SIG-M5 (cell line): ENCODE data around the gene CHST1.

Experiments
- DNase-seq: peaks from one replicate; lab custom pipeline; 2025; lab: John Stamatoyannopoulos, UW

CHST1 gene

GRCh38 chr11:45644981-45645889 is 20.2 kb downstream of the CHST1 start:
- no peak for DNase-seq

GRCh38 chr11:45643598-45644260 is 21.7 kb downstream of the CHST1 start:
- DNase-seq: no peak

GRCh38 chr11:45641961-45642360 is 23.5 kb downstream of the CHST1 start:
- no peak for DNase-seq

- no peak for DNase-seq
Observed at GRCh38 chr11:45638051-45638450, 27.4 kb downstream of the CHST1 start.

GRCh38 chr11:45635907-45636306 is 29.5 kb downstream of the CHST1 start:
- DNase-seq: no peak

GRCh38 chr11:45625611-45626010 is 39.8 kb downstream of the CHST1 start:
- no peak for DNase-seq

- no peak for DNase-seq
Observed at GRCh38 chr11:45624095-45624494, 41.3 kb downstream of the CHST1 start.

- DNase-seq: no peak
Observed at GRCh38 chr11:45622861-45623260, 42.6 kb downstream of the CHST1 start.

GRCh38 chr11:45622283-45622682 is 43.1 kb downstream of the CHST1 start:
- DNase-seq: no peak

GRCh38 chr11:45621588-45621987 is 43.8 kb downstream of the CHST1 start:
- DNase-seq: no peak

GRCh38 chr11:45620243-45620642 is 45.2 kb downstream of the CHST1 start:
- DNase-seq: no peak

- no peak for DNase-seq
Observed at GRCh38 chr11:45618897-45619296, 46.5 kb downstream of the CHST1 start.

GRCh38 chr11:45617871-45618601 is 47.4 kb downstream of the CHST1 start:
- DNase-seq: no peak

GRCh38 chr11:45616802-45617549 is 48.4 kb downstream of the CHST1 start:
- no peak for DNase-seq

GRCh38 chr11:45615182-45615792 is 50.1 kb downstream of the CHST1 start:
- DNase-seq: no peak

GRCh38 chr11:45614196-45614828 is 51.1 kb downstream of the CHST1 start:
- no peak for DNase-seq

GRCh38 chr11:45610627-45611026 is 54.8 kb downstream of the CHST1 start:
- no peak for DNase-seq

GRCh38 chr11:45609902-45610301 is 55.5 kb downstream of the CHST1 start:
- DNase-seq: no peak

GRCh38 chr11:45609337-45609736 is 56.1 kb downstream of the CHST1 start:
- DNase-seq: no peak

- DNase-seq: no peak
Observed at GRCh38 chr11:45607995-45608394, 57.4 kb downstream of the CHST1 start.
